Measurements from ENCODE around the gene CDH13. TPM values are rescaled to one million over a fixed set of nuclear protein-coding genes. Genes with fewer than 3 reads are reported as not detected.

CDH13 gene
- total and polyA plus RNA-seq, 10 of the 15 experiments (the other 5 are each of a cell fraction or from before 2014, with no cell fraction given) = under 0.01 to 0.05 TPM; not detected in 8

DNA sequence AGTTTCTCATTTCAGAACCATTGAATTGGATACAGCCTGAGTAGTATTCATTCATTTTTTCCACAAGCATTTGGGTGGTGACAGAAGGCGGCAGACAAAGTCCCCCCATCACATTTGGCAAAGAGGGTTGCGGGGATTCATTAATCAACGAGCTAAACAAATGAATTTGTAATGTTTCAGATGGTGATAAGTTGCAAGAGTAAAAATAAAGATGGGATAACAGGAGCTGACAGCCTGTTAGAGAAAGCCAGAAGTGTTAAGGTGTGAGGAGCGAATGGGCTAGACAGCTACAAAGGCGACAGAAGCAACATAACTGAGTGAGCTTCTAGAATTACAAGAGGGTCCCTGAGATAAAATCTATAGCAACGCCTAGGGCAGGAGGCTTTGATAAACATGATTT is 838.2 kb downstream of the CDH13 start (continued):
- TF ChIP-seq, protein P1, sequence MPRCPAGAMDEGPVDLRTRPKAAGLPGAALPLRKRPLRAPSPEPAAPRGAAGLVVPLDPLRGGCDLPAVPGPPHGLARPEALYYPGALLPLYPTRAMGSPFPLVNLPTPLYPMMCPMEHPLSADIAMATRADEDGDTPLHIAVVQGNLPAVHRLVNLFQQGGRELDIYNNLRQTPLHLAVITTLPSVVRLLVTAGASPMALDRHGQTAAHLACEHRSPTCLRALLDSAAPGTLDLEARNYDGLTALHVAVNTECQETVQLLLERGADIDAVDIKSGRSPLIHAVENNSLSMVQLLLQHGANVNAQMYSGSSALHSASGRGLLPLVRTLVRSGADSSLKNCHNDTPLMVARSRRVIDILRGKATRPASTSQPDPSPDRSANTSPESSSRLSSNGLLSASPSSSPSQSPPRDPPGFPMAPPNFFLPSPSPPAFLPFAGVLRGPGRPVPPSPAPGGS (IDR thresholded peaks at IDR 0.05; ENCODE audit: borderline replicate concordance, insufficient read depth, low read depth, low read length, poor library complexity, severe bottlenecking) = no peak
- no peak for TF ChIP-seq IRF4 (IDR thresholded peaks at IDR 0.05; ENCODE audit: low read depth, low read length)
- no peak for TF ChIP-seq CHD2 (IDR thresholded peaks at IDR 0.05; ENCODE audit: borderline replicate concordance, low read depth, low read length)
- no peak for TF ChIP-seq ATF2 (IDR thresholded peaks at IDR 0.05; ENCODE audit: low read length)

DNA sequence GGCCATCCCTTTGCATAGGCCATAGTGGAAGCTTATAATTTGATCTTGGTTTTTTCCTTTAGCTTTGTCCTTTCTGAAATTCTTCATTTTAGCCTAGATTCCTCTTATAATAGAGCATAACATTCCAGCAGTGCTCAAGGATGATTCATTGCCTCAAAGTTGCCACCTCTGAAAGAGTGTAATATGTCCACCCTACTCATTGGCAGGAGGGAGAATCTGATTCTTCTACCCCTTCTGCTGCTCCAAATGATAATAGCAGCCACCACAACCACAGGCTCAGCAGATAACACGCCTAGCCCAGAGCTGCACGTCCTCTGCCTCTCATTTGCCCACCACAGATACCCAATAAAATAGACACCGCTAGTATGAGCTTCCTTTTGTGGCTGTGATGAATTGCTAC is 843.6 kb downstream of the CDH13 start:
- H3K4me2 ChIP-seq (ENCODE audit: control insufficient read depth, insufficient read depth) = no peak overlapping the region
- FAIRE-seq (no peak), ATAC-seq (no peak), DNase-seq (ENCODE audit: low read depth, low spot score) (no peak)
- no peaks in the 10 kb centered on the region for H3K4me1 ChIP-seq (ENCODE audit: control insufficient read depth, insufficient read depth, low read length)
- ChIA-PET POLR2A (no interaction called here), CTCF (no interaction called here), SMC1A (ENCODE audit: uncharacterized antibody, unreplicated experiment) (no interaction called here), RAD21 (ENCODE audit: unreplicated experiment) (no interaction called here)
- H4K20me1 ChIP-seq (ENCODE audit: control insufficient read depth, insufficient read depth) = no peaks in the 10 kb centered on the region
- H2AFZ ChIP-seq (ENCODE audit: control insufficient read depth, low read depth, low read length) = no peak overlapping the region
- H3K36me3 ChIP-seq (ENCODE audit: control insufficient read depth in 2 of 2, insufficient read depth in 2 of 2, low read length in 1 of 2) = no peaks in the 10 kb centered on the region
- WGBS (ENCODE audit: insufficient coverage, insufficient replicate concordance, low lambda C conversion rate, missing lambda C conversion rate) = 13% methylated on average over 3 of the region's 3 CpGs
- BruUV-seq (replicated peaks) = no TSS peak
- H3K9me3 ChIP-seq (replicated peaks; ENCODE audit: control insufficient read depth, insufficient read depth, low read length) = no peaks in the 10 kb centered on the region
- no peak overlapping the region for H3K9ac ChIP-seq (ENCODE audit: control insufficient read depth, insufficient read depth, low read length)
- H3K27ac ChIP-seq (ENCODE audit: control insufficient read depth, insufficient read depth) = no peak overlapping the region
- H3K4me3 ChIP-seq = no peak overlapping the region
- intact Hi-C loops (cut with micrococcal nuclease; ENCODE audit: unreplicated experiment) (no loop called here), in situ Hi-C loops (cut with MboI) (no loop called here)
- TF ChIP-seq MYB (IDR thresholded peaks at IDR 0.05; ENCODE audit: borderline replicate concordance, low read depth, low read length) = no peak
- no peak for TF ChIP-seq NFIC (IDR thresholded peaks at IDR 0.05; ENCODE audit: low read depth, low read length)
- TF ChIP-seq, protein P2, sequence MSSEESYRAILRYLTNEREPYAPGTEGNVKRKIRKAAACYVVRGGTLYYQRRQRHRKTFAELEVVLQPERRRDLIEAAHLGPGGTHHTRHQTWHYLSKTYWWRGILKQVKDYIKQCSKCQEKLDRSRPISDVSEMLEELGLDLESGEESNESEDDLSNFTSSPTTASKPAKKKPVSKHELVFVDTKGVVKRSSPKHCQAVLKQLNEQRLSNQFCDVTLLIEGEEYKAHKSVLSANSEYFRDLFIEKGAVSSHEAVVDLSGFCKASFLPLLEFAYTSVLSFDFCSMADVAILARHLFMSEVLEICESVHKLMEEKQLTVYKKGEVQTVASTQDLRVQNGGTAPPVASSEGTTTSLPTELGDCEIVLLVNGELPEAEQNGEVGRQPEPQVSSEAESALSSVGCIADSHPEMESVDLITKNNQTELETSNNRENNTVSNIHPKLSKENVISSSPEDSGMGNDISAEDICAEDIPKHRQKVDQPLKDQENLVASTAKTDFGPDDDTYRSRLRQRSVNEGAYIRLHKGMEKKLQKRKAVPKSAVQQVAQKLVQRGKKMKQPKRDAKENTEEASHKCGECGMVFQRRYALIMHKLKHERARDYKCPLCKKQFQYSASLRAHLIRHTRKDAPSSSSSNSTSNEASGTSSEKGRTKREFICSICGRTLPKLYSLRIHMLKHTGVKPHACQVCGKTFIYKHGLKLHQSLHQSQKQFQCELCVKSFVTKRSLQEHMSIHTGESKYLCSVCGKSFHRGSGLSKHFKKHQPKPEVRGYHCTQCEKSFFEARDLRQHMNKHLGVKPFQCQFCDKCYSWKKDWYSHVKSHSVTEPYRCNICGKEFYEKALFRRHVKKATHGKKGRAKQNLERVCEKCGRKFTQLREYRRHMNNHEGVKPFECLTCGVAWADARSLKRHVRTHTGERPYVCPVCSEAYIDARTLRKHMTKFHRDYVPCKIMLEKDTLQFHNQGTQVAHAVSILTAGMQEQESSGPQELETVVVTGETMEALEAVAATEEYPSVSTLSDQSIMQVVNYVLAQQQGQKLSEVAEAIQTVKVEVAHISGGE (CRISPR knock-in tag; IDR thresholded peaks at IDR 0.05) = no peak
- TF ChIP-seq, protein P3, sequence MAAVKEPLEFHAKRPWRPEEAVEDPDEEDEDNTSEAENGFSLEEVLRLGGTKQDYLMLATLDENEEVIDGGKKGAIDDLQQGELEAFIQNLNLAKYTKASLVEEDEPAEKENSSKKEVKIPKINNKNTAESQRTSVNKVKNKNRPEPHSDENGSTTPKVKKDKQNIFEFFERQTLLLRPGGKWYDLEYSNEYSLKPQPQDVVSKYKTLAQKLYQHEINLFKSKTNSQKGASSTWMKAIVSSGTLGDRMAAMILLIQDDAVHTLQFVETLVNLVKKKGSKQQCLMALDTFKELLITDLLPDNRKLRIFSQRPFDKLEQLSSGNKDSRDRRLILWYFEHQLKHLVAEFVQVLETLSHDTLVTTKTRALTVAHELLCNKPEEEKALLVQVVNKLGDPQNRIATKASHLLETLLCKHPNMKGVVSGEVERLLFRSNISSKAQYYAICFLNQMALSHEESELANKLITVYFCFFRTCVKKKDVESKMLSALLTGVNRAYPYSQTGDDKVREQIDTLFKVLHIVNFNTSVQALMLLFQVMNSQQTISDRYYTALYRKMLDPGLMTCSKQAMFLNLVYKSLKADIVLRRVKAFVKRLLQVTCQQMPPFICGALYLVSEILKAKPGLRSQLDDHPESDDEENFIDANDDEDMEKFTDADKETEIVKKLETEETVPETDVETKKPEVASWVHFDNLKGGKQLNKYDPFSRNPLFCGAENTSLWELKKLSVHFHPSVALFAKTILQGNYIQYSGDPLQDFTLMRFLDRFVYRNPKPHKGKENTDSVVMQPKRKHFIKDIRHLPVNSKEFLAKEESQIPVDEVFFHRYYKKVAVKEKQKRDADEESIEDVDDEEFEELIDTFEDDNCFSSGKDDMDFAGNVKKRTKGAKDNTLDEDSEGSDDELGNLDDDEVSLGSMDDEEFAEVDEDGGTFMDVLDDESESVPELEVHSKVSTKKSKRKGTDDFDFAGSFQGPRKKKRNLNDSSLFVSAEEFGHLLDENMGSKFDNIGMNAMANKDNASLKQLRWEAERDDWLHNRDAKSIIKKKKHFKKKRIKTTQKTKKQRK (IDR thresholded peaks at IDR 0.05; ENCODE audit: low read depth, low read length) = no peak
- no peaks in the 10 kb centered on the region; a peak in 1 of 4 replicates for H3K27me3 ChIP-seq (replicated peaks in 1 of 2; ENCODE audit: control insufficient read depth in 2 of 2, insufficient read depth in 2 of 2, low read length in 1 of 2)
- no peaks in the 10 kb centered on the region for H3K79me2 ChIP-seq (ENCODE audit: control insufficient read depth, insufficient read depth, low read length)
